Activated B cell treated with CpG ODN at 0.5 μM for 24 hours (primary cell): Measurements from ENCODE around the gene TREM2. TPM values are rescaled to one million over a fixed set of nuclear protein-coding genes. Genes with fewer than 3 reads are reported as not detected.

Experiments
- ATAC-seq: fragments of 200-7000 bp; cut with Tn5 transposase; one replicate; pipeline ENCODE4 v1.10.0; 2021; ENCODE audit warnings: low read depth, mild to moderate bottlenecking, moderate library complexity
- CTCF ChIA-PET: fragments of 350-600 bp; sonication (Branson Sonifier 250); formaldehyde crosslinking; loops from one replicate; lab custom pipeline; 2021; ENCODE audit warnings: antibody characterized with exemption; lab: Charles Lee
- POLR2A ChIA-PET: fragments of 350-600 bp; sonication (Branson Sonifier 250); formaldehyde crosslinking; loops from one replicate; lab custom pipeline; 2021; ENCODE audit warnings: antibody characterized with exemption; lab: Charles Lee
- DNase-seq: peaks from one replicate; pipeline ENCODE4 v3.0.0; 2022
- H3K27ac Mint-ChIP-seq: one replicate; pipeline ENCODE4 v1.8.0; 2020; ENCODE audit warnings: mixed read lengths
- H3K27me3 Mint-ChIP-seq: one replicate; pipeline ENCODE4 v1.8.0; 2021; ENCODE audit warnings: mixed read lengths
- H3K36me3 Mint-ChIP-seq: one replicate; pipeline ENCODE4 v1.8.0; 2021; ENCODE audit warnings: low read depth, mixed read lengths
- H3K4me1 Mint-ChIP-seq: one replicate; pipeline ENCODE4 v1.8.0; 2021; ENCODE audit warnings: mixed read lengths
- H3K4me3 Mint-ChIP-seq: one replicate; pipeline ENCODE4 v1.8.0; 2020; ENCODE audit warnings: mild to moderate bottlenecking, mixed read lengths
- H3K9me3 Mint-ChIP-seq: one replicate; pipeline ENCODE4 v1.8.0; 2020; ENCODE audit warnings: mixed read lengths
- CTCF ChIP-seq: fragments of 200-600 bp; IDR thresholded peaks from one replicate; pipeline ENCODE4 v1.8.0; 2022; ENCODE audit warnings: antibody characterized with exemption, mild to moderate bottlenecking
- intact Hi-C: fragments of 100-400 bp; cut with micrococcal nuclease; formaldehyde crosslinking; loops from one replicate; pipeline ENCODE4 v1.15.1; 2024
- total RNA-seq: library from RNA; stranded (reverse); gene quantifications from 2 replicates; pipeline ENCODE4 v1.2.3, GENCODE V29; 2022

Gene TREM2
- total RNA-seq, 1 donor from 2014 or later: not detected

DNA sequence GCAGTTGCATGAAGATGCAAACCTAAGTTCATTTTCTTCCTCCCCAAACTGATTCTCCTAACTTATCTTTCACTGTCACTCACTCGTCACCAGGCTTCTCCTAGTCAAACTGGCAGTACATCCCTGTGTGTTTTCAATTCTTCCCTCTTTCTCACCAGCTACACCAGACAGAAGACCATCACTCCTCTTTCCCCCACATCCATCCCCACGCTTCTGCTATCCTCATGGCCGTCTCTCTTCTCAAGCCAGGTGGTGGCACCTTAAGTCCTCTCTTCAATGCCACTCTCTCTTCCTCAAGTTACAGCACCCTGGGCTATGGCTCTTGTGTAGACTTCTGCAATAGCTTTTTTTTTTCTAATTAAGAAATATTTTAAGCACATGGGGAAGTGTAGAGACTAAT is 14.4 kb upstream of the TREM2 start:
- H3K4me1 Mint-ChIP-seq: peaks cover 13% of the 10 kb centered on the region
- H3K27ac Mint-ChIP-seq: no peak overlapping the region

DNA sequence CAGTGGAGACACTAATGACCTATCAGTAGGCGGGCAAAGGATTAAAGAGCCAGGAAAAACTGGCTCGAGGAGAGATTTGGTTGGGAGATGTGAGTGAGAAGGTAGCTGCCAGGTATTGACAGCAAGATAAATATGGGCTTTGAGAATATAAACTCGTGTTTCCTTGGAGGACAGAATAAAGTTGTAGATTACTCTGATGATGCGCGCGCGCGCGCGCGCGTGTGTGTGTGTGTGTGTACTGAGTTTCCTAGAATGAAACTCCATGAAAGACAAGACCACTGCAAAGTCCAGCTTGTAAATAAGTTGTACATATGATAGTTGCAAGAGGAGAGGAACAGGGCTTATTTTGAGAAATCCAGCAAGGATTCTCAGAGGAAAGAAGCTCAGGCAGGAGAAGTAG is 13.3 kb upstream of the TREM2 start:
- H3K36me3 Mint-ChIP-seq: no peaks in the 10 kb centered on the region
- intact Hi-C loops: no loop called here
- H3K27ac Mint-ChIP-seq: no peak overlapping the region
- no peak overlapping the region for H3K4me3 Mint-ChIP-seq
- ChIA-PET POLR2A (interaction anchor here (1.2 kb wide), 1 partner anchor 10 kb away, joined by 4 read pairs; no protein-coding TSS in a partner anchor), CTCF (no interaction called here)
- no peak for DNase-seq
- no peak for ATAC-seq
- TF ChIP-seq CTCF: no peak
- peaks cover 5% of the 10 kb centered on the region for H3K4me1 Mint-ChIP-seq
- no peaks in the 10 kb centered on the region for H3K9me3 Mint-ChIP-seq
- H3K27me3 Mint-ChIP-seq: no peaks in the 10 kb centered on the region

More for the DNA sequence above, 14.4 kb upstream of the TREM2 start:
- ATAC-seq (no peak), DNase-seq (no peak)
- no peak overlapping the region for H3K4me3 Mint-ChIP-seq
- H3K9me3 Mint-ChIP-seq: no peaks in the 10 kb centered on the region
- POLR2A ChIA-PET: no interaction called here
- TF ChIP-seq CTCF: no peak
- CTCF ChIA-PET: interaction anchor here (0.8 to 1.2 kb wide), 2 partner anchors 10 to 130 kb away, joined by 3 read pairs; no protein-coding TSS in a partner anchor
- H3K36me3 Mint-ChIP-seq: no peaks in the 10 kb centered on the region
- intact Hi-C loops: no loop called here
- no peaks in the 10 kb centered on the region for H3K27me3 Mint-ChIP-seq

GRCh38 chr6:41175084-41175483 is 12.2 kb upstream of the TREM2 start:
- Mint-ChIP-seq H3K36me3 (no peaks in the 10 kb centered on the region), H3K4me1 (peaks cover 5% of the 10 kb centered on the region), H3K4me3 (no peak overlapping the region), H3K27me3 (no peaks in the 10 kb centered on the region), H3K9me3 (no peaks in the 10 kb centered on the region), H3K27ac (no peak overlapping the region)
- DNase-seq (no peak), ATAC-seq (no peak)
- ChIA-PET CTCF (no interaction called here), POLR2A (no interaction called here)
- TF ChIP-seq CTCF: no peak
- intact Hi-C loops: no loop called here

GRCh38 chr6:41174610-41175009 is 11.7 kb upstream of the TREM2 start:
- peaks cover 5% of the 10 kb centered on the region for H3K4me1 Mint-ChIP-seq
- intact Hi-C loops: no loop called here
- H3K4me3 Mint-ChIP-seq: no peak overlapping the region
- no peak overlapping the region for H3K27ac Mint-ChIP-seq
- H3K27me3 Mint-ChIP-seq: no peaks in the 10 kb centered on the region
- POLR2A ChIA-PET: no interaction called here
- TF ChIP-seq CTCF: no peak
- CTCF ChIA-PET: interaction anchor here (0.6 to 1.2 kb wide), 2 partner anchors 16 to 17 kb away, joined by 3 read pairs; no protein-coding TSS in a partner anchor
- no peak for DNase-seq
- no peaks in the 10 kb centered on the region for H3K9me3 Mint-ChIP-seq
- ATAC-seq: no peak
- no peaks in the 10 kb centered on the region for H3K36me3 Mint-ChIP-seq

DNA sequence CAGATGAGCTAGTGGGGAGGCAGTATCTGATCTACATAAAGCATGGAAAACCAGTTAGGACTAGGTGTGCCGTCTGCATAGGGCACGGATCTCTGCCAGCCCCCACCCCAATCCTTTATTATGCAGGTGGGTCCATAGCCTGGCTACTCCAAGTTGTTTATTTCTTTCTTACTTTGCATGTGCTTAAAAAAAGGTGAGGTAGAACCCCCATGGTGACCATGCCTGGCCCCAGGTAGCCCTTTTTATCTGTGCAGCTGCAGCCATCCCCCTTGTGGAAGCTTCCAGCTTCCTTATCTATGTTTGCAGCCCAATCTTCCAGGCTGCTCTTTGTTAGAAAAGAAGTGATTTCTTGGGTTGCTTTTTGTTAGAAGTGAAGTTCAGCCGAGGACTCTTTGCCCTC is 9.0 kb upstream of the TREM2 start:
- H3K4me3 Mint-ChIP-seq: no peak overlapping the region
- peaks cover 2% of the 10 kb centered on the region for H3K27me3 Mint-ChIP-seq
- no peak overlapping the region for H3K27ac Mint-ChIP-seq
- H3K4me1 Mint-ChIP-seq: peaks cover 8% of the 10 kb centered on the region
- no peaks in the 10 kb centered on the region for H3K9me3 Mint-ChIP-seq
- CTCF ChIA-PET: no interaction called here
- H3K36me3 Mint-ChIP-seq: no peaks in the 10 kb centered on the region
- POLR2A ChIA-PET: no interaction called here
- no peak for DNase-seq
- no peak for ATAC-seq
- intact Hi-C loops: no loop called here
- no peak for TF ChIP-seq CTCF
